CD4-positive, alpha-beta T cell (primary cell): ENCODE measurements around the gene WFIKKN2. TPM values are rescaled to one million over a fixed set of nuclear protein-coding genes. Genes with fewer than 3 reads are reported as not detected.

Experiments
- ATAC-seq: fragments of 200-7000 bp; cut with Tn5 transposase; one replicate; pipeline ENCODE4 v1.10.0; 2022; ENCODE audit warnings: mild to moderate bottlenecking; ENCODE audit not compliant: poor library complexity
- CTCF ChIA-PET: fragments of 350-600 bp; sonication (Branson Sonifier 250); formaldehyde crosslinking; loops from one replicate; lab custom pipeline; 2021; ENCODE audit warnings: antibody characterized with exemption, inconsistent platforms; lab: Charles Lee
- POLR2A ChIA-PET: fragments of 350-600 bp; sonication (Branson Sonifier 250); formaldehyde crosslinking; loops from one replicate; lab custom pipeline; 2021; ENCODE audit warnings: antibody characterized with exemption, inconsistent platforms; lab: Charles Lee
- DNase-seq, 14 experiments: peaks; one replicate each; pipeline ENCODE4 v3.0.0-alpha.2; 2013 to 2020; ENCODE audit warnings: mixed read lengths in 2 of 14
- H3K27ac ChIP-seq, 2 donors: one replicate each; pipeline versions ENCODE4 v1.5.1 to v1.7.0; 2013; ENCODE audit warnings: low read length in 2 of 2, low read depth in 1 of 2, mild to moderate bottlenecking in 1 of 2
- H3K27me3 ChIP-seq, 2 experiments: 1 replicate in 1 of 2; 2 replicates in 1 of 2; pipeline versions ENCODE4 v1.6.1 to v1.7.0; 2013; ENCODE audit warnings: low read length in 2 of 2, control low read depth in 1 of 2, mild to moderate bottlenecking in 1 of 2, moderate library complexity in 1 of 2; ENCODE audit not compliant: insufficient read depth in 2 of 2, control insufficient read depth in 1 of 2
- H3K36me3 ChIP-seq: one replicate; pipeline ENCODE4 v1.6.1; 2013; ENCODE audit warnings: low read length, control low read depth; ENCODE audit not compliant: insufficient read depth
- H3K4me1 ChIP-seq: one replicate; pipeline ENCODE4 v1.6.1; 2013; ENCODE audit warnings: low read length, control low read depth; ENCODE audit not compliant: insufficient read depth
- H3K4me3 ChIP-seq: one replicate; pipeline ENCODE4 v1.5.1; 2013; ENCODE audit warnings: mild to moderate bottlenecking, low read length, moderate library complexity
- H3K9me3 ChIP-seq, 2 experiments: 1 replicate in 1 of 2; 2 replicates in 1 of 2; pipeline versions ENCODE4 v1.6.1 to v1.7.0; 2013; ENCODE audit warnings: low read length in 2 of 2, mild to moderate bottlenecking in 2 of 2, control low read depth in 1 of 2, moderate library complexity in 1 of 2; ENCODE audit not compliant: control insufficient read depth in 1 of 2, insufficient read depth in 1 of 2
- H3K27ac Mint-ChIP-seq: one replicate; pipeline ENCODE4 v1.8.0; 2020; ENCODE audit warnings: mixed read lengths
- H3K27me3 Mint-ChIP-seq: one replicate; pipeline ENCODE4 v1.8.0; 2021; ENCODE audit warnings: mixed read lengths
- H3K36me3 Mint-ChIP-seq: one replicate; pipeline ENCODE4 v1.8.0; 2021; ENCODE audit warnings: low read depth, mixed read lengths
- H3K4me1 Mint-ChIP-seq: one replicate; pipeline ENCODE4 v1.8.0; 2021; ENCODE audit warnings: low read depth, mixed read lengths
- H3K4me3 Mint-ChIP-seq: one replicate; pipeline ENCODE4 v1.8.0; 2020; ENCODE audit warnings: mild to moderate bottlenecking, mixed read lengths
- H3K9me3 Mint-ChIP-seq: one replicate; pipeline ENCODE4 v1.8.0; 2020; ENCODE audit warnings: mixed read lengths
- intact Hi-C, 2 experiments: fragments of 100-400 bp; cut with DNase I in 1 of 2; cut with micrococcal nuclease in 1 of 2; formaldehyde crosslinking; loops; one replicate each; pipeline versions ENCODE4 v1.15.1 to v1.9.0; 2023 to 2025; cut with DNase I, micrococcal nuclease
- total RNA-seq, 174 experiments: library from RNA in 2 of 174; stranded (reverse) in 2 of 174; gene quantifications; one replicate each; pipeline ENCODE4 v1.2.3 and lab custom pipeline; 2021 to 2026
- TF ChIP-seq, protein P1 (sequence below): fragments of 200-600 bp; IDR thresholded peaks from one replicate; pipeline ENCODE4 v1.8.0; 2022; ENCODE audit warnings: antibody characterized with exemption, mild to moderate bottlenecking

WFIKKN2 gene
- total RNA-seq, 2 experiments from 2014 or later = not detected

DNA sequence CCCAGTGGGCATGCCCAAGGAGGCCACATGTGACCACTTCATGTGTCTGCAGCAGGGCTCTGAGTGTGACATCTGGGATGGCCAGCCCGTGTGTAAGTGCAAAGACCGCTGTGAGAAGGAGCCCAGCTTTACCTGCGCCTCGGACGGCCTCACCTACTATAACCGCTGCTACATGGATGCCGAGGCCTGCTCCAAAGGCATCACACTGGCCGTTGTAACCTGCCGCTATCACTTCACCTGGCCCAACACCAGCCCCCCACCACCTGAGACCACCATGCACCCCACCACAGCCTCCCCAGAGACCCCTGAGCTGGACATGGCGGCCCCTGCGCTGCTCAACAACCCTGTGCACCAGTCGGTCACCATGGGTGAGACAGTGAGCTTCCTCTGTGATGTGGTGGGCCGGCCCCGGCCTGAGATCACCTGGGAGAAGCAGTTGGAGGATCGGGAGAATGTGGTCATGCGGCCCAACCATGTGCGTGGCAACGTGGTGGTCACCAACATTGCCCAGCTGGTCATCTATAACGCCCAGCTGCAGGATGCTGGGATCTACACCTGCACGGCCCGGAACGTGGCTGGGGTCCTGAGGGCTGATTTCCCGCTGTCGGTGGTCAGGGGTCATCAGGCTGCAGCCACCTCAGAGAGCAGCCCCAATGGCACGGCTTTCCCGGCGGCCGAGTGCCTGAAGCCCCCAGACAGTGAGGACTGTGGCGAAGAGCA lies 4.4 kb downstream of the WFIKKN2 start:
- TF ChIP-seq, protein P1, sequence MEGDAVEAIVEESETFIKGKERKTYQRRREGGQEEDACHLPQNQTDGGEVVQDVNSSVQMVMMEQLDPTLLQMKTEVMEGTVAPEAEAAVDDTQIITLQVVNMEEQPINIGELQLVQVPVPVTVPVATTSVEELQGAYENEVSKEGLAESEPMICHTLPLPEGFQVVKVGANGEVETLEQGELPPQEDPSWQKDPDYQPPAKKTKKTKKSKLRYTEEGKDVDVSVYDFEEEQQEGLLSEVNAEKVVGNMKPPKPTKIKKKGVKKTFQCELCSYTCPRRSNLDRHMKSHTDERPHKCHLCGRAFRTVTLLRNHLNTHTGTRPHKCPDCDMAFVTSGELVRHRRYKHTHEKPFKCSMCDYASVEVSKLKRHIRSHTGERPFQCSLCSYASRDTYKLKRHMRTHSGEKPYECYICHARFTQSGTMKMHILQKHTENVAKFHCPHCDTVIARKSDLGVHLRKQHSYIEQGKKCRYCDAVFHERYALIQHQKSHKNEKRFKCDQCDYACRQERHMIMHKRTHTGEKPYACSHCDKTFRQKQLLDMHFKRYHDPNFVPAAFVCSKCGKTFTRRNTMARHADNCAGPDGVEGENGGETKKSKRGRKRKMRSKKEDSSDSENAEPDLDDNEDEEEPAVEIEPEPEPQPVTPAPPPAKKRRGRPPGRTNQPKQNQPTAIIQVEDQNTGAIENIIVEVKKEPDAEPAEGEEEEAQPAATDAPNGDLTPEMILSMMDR = no peak
- intact Hi-C loops = loop anchor here in 1 of 2 experiments (2.0 to 5.0 kb wide), 2 partner anchors 209 to 362 kb away; partner anchors contain the start of gene RSAD1
- H3K27ac Mint-ChIP-seq = no peak overlapping the region
- no peaks in the 10 kb centered on the region for H3K9me3 ChIP-seq
- no peak overlapping the region for H3K27ac ChIP-seq
- H3K36me3 Mint-ChIP-seq = no peaks in the 10 kb centered on the region
- peaks cover 3% of the 10 kb centered on the region for H3K27me3 Mint-ChIP-seq
- H3K27me3 ChIP-seq = no peaks in the 10 kb centered on the region
- peaks cover 12% of the 10 kb centered on the region for H3K4me1 ChIP-seq
- ChIA-PET CTCF (no interaction called here), POLR2A (no interaction called here)
- no peak overlapping the region for H3K4me3 Mint-ChIP-seq
- no peaks in the 10 kb centered on the region for H3K4me1 Mint-ChIP-seq
- no peaks in the 10 kb centered on the region for H3K9me3 Mint-ChIP-seq
- no peak overlapping the region for H3K4me3 ChIP-seq
- no peaks in the 10 kb centered on the region for H3K36me3 ChIP-seq
- no peak for DNase-seq
- ATAC-seq = no peak

- H3K27me3 ChIP-seq = no peaks in the 10 kb centered on the region
- H3K4me1 ChIP-seq = peaks cover 9% of the 10 kb centered on the region
- DNase-seq (no peak), ATAC-seq (no peak)
- no peaks in the 10 kb centered on the region for H3K9me3 ChIP-seq
- no peak overlapping the region for H3K4me3 ChIP-seq
- CTCF ChIA-PET = no interaction called here
- POLR2A ChIA-PET = no interaction called here
- H3K4me1 Mint-ChIP-seq = no peaks in the 10 kb centered on the region
- H3K9me3 Mint-ChIP-seq = no peaks in the 10 kb centered on the region
- intact Hi-C loops = loop anchor here in 1 of 2 experiments (2.0 to 5.0 kb wide), 2 partner anchors 210 to 363 kb away; partner anchors contain the start of gene RSAD1
- no peak overlapping the region for H3K4me3 Mint-ChIP-seq
- H3K36me3 Mint-ChIP-seq = no peaks in the 10 kb centered on the region
- no peak overlapping the region for H3K27ac ChIP-seq
- TF ChIP-seq, protein P1 = no peak
- no peaks in the 10 kb centered on the region for H3K36me3 ChIP-seq
- no peak overlapping the region for H3K27ac Mint-ChIP-seq
- H3K27me3 Mint-ChIP-seq = peaks cover 2% of the 10 kb centered on the region
Observed at GRCh38 chr17:50840311-50840851, 5.0 kb downstream of the WFIKKN2 start.

GRCh38 chr17:50841277-50841948 lies 6.0 kb downstream of the WFIKKN2 start:
- no peak for ATAC-seq
- Histone ChIP-seq H3K9me3 (no peaks in the 10 kb centered on the region), H3K4me1 (peaks cover 5% of the 10 kb centered on the region), H3K36me3 (no peaks in the 10 kb centered on the region), H3K27me3 (no peaks in the 10 kb centered on the region), H3K4me3 (no peak overlapping the region), H3K27ac (no peak overlapping the region)
- CTCF ChIA-PET = interaction anchor here (1.0 kb wide), 1 partner anchor 65 kb away, joined by 3 read pairs; no protein-coding TSS in a partner anchor
- Mint-ChIP-seq H3K27ac (no peak overlapping the region), H3K36me3 (no peaks in the 10 kb centered on the region), H3K9me3 (no peaks in the 10 kb centered on the region), H3K27me3 (no peaks in the 10 kb centered on the region), H3K4me3 (no peak overlapping the region), H3K4me1 (no peaks in the 10 kb centered on the region)
- TF ChIP-seq, protein P1 = no peak
- DNase-seq = no peak
- POLR2A ChIA-PET = no interaction called here
- intact Hi-C loops = loop anchor here in 1 of 2 experiments (2.0 to 5.0 kb wide), 2 partner anchors 211 to 364 kb away; partner anchors contain the start of gene RSAD1
